NCI-H446 treated with DMSO at 0.1 percent for 48 hours (cell line): ENCODE measurements around the gene ZNF121.
A peak's percentile ranks its signal among the peaks of the same experiment; 100 is the strongest.

Experiments used
- DNase-seq: peaks from one replicate; lab custom pipeline; 2025; lab: John Stamatoyannopoulos, UW

The ZNF121 gene

DNA sequence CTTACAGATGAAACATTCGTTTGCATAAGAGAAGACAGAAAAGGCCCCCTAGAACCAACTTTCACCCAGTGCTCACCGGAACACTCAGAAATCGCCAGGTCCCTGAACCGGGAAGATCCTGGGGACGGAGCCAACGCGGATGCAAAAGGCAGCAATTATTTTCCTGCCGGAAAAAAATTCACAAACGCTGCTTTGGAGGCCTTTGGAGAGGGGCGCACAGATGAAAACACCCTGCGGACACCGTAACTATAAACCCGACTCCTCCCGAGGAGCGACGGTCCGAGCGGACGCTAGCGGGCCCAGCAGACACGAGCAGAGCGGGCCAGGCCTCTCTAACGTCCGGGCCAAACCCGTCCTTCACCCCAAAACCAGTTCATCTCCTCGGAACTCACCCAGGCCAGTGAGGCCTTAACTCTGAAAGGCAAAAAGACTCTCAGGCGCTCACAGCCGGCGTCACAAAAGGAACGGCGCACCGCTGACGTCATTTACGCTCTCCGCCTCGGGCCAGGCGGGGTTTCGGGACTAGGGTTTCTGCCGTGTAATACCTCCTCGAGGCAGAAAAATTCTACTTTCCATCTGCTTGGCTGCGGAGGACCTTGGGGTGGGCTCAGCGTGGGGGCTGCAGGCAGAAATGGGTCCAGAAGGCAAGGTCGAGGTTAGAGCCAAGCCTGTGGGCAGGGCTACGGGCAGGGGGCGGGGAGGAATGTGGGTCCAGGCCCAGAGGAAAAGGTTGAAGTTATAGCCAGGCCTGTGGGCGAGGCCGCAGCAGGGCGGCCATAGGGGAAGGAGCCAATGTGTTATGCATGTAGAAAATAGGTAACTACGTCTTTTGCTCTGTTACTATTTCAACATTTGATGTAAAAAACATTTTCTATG is 45.9 kb downstream of the ZNF121 start, which contains the start of gene ZNF426:
ZNF426 (minus strand) TSS at position 463 of the 876 bp plus-strand sequence. CDS start 2,413 bp downstream, outside the sequence.
- DNase-seq: peak; percentile 75

- DNase-seq: no peak
These were observed 48.4 kb downstream of the ZNF121 start for GRCh38 chr19:9535934-9536333.

DNA sequence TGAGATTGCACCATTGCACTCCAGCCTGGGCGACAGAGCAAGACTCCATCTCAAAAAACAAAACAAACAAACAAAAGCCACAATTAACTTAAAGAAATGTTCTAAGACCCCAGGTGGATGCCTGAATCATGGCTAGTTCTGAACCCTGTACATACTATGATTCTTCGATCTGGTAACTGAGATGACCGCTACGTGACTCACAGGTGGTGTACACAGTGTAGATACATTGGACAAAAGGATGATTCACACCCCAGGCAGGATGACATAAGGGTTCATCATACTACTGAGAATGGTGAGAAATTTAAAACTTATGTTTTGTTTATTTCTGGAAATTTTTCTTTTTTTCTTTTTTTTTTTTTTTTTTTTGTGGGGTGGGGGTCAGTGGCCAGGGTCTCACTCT is 52.4 kb downstream of the ZNF121 start:
- no peak for DNase-seq

GRCh38 chr19:9528757-9529336 is 55.5 kb downstream of the ZNF121 start:
- no peak for DNase-seq

DNA sequence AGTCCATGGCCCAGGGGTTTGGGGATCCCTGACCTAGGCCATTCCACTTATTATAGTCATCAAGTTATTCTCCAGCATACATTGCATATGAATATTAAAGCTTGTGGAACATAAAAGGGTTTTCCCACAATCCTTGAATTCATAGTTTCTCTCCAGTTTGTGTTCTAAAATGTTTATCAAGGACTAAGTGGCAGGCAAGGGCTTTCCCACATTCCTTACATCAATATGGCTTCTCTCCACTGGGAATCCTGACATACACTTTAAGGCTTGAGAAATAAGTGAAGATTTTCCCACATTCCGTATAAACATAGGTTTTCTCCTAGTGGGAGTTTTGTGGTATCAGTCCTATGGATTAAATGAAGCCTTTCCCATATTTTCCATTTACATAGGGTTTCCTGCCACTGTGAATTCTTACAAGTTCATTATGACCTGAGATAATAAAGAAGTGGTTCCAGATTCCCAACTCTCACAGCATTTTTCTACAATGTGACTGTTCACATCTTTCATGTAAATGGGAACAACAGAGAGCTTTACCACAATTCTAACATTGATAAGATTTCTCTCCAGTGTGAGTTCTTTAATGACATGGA is 60.3 kb downstream of the ZNF121 start:
- no peak for DNase-seq
